Cardiac septum (tissue), 1 donor: Measurements from ENCODE around the gene BRINP3. TPM values are rescaled to one million over a fixed set of nuclear protein-coding genes. Genes with fewer than 3 reads are reported as not detected.

Source experiments
- DNase-seq: peaks from one replicate; pipeline ENCODE4 v3.0.0-alpha.2; 2020; ENCODE audit warnings: low spot score
- intact Hi-C: fragments of 100-400 bp; cut with DNase I; formaldehyde crosslinking; loops from one replicate; pipeline ENCODE4 v1.14.0; 2022
- total RNA-seq: library from RNA; stranded (reverse); fragmentation: NEBNext Ultra II Directional; extraction: Animal tissue kit (Norgen Biotek cat#: 25700); gene quantifications from one replicate; pipeline ENCODE4 v1.2.1, GENCODE V29; 2021
- donor health status: DM: no; HTN: no; CAD: no.

BRINP3 gene
- total RNA-seq, 1 donor from 2014 or later, result not detected

DNA sequence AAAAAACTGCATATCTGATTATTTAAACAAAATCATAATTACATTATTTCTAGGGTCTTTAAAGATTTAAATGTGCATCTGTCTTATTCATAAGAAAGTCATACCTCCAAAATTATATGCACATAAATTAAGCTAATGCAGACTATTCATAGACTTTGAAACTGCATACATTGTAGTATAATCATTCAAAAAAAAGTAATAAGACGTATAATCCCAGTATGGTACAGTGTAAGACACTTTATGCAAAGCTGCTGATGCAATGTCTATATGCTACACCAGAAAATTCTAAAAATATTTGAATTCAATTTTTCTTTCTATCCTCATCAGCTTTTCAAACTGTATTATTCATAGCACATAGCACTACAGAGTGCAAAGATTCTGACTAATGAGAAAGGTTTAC lies 22.0 kb downstream of the BRINP3 start:
- DNase-seq, result no peak
- intact Hi-C loops, result no loop called here

DNA sequence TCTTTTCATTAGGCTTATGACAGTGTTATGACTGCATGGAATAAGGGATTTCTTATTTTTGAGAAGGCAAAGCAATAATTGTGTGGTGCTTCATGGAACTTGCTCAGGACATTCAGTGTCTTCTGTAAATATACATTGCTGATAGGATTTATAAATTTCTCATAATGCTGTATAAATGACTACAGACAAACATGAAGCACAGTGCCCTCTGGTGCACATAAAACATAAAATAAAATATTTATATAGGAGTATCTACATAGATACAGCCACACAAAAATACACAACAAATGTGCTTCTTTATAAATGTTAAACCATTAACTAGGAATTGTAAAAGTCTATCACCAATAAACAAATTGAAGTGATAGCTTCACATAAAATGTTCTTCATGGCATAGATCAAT lies 24.1 kb downstream of the BRINP3 start:
- DNase-seq, result no peak
- intact Hi-C loops, result no loop called here

DNA sequence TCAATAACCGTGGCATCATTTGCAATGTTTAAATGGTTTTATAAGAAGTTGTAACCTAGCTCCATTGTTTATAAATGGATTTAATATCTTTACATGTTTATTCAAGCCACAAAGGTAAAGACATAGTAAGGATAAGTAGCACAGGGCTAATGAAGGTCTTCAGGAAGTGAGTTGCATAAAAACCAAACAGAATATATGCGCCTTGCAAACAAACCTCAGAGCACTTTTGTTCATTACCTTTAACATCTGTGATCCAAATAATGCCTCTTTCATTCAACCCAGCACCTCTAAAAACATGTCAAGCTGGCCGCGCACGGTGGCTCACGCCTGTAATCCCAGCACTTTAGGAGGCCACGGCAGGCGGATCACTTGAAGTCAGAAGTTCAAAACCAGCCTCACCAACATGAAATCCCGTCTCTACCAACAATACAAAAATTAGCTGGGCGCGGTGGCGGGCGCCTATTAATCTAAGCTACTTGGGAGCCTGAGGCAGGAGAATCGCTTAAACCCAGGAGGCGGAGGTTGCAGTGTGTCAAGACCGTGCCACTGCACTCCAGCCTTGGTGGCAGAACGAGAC lies 25.3 kb downstream of the BRINP3 start:
- intact Hi-C loops, result no loop called here
- DNase-seq, result no peak

DNA sequence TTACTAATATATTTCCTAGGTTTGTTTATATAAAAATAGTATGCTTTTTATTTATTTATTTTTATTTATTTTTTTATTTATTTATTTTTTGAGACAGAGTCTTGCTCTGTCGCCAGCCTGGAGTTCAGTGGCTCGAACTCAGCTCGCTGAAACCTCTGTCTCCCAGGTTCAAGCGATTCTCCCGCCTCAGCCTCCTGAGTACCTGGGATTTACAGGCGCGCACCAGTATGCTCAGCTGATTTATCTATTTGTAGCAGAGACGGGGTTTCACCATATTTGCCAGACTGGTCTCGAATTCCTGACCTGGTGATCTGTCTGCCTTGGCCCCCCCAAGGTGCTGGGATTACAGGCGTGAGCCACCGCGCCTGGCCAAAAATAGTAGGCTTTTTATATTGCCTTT lies 33.2 kb downstream of the BRINP3 start:
- no peak for DNase-seq
- intact Hi-C loops, result no loop called here

DNA sequence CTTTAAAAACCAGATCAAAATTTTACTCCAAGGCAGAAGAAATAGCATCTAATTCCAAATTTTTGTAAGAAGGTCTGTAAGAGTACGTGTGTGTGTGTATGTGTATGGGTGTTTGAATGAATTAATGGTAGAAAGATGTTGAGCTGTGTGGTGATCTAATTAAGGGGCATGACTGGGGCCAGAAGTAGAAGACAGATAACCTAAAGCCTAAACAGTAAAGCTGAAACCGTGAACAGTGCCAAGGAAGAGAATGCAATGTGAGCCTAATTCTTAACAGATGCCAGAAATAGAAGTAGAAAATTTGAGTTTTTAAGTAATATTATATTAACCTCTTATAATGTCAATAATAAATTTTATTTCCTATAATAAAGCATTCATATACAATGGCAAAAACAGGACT lies 38.2 kb downstream of the BRINP3 start:
- no peak for DNase-seq
- intact Hi-C loops, result no loop called here

DNA sequence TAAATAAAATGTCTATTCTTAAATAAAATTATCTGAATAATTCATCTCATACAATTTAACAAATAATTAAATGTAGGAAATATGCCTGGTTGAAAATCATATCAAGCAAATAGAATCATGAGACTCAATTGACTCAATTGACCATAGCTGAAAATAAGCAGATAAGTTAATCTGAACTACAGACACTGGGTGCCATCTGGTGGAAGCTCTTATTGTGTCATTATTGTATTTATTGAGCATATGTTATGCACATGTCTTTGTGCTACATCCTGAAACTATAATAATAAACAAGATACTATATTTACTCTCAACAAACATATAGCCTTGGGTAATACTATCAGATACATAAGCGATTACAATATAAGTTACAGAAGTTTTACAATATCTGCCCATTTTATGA lies 41.0 kb downstream of the BRINP3 start:
- no peak for DNase-seq
- intact Hi-C loops, result no loop called here

DNA sequence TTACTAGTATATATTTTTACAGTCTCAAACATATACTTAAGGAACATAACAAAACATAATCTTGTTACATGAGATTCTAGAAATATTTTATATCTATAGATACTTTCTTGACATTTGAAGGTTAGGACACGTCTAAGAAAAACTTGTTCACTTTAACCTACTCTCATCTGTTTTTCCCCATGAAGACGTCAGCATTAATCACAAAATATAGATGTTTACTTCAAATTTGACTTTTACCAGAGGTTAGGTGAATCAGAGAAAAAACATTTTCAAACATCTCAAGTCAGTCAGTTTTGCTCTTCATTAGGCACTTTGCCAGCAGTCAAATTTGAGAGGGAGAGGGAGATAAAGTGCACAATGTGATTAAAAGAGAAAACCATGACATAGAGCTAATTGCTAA lies 47.7 kb downstream of the BRINP3 start:
- DNase-seq, result no peak
- intact Hi-C loops, result no loop called here

DNA sequence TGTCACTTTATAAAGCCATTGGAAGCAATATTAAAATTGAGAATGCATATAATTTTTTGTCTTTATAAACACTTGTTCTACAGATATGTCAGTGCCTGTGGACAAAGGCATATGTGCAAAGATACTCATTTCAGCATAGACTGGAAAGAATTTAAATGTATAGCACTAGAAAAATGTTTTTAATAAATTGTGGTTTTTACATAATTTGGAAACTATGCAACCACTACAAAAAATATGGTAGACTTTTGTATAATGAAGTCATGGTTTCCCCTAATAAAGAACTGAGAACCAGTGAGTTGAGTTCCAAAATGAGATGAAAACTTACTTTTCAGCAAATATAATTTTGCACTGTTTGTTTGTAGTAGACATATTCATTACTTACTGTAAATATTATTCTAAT lies 48.5 kb downstream of the BRINP3 start:
- DNase-seq, result no peak
- intact Hi-C loops, result no loop called here

DNA sequence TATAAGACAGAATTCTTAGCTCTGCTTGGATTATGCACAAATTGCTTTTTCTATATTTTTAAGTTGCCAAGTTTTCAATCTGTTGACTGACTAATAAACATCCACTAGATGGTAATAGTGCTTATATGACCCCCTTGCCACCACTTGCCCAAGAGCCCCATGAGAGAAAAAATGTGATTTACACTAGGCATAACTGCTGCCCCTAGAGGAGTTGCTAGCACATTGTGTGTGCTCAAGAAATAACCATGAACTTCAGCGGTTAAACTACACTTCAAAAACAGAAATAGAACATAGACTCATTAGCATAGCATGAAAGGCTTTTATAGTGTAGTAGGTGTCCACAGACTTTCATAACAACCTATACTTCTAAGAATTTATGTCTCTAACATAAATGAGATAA lies 61.4 kb downstream of the BRINP3 start:
- DNase-seq, result no peak
- intact Hi-C loops, result no loop called here

DNA sequence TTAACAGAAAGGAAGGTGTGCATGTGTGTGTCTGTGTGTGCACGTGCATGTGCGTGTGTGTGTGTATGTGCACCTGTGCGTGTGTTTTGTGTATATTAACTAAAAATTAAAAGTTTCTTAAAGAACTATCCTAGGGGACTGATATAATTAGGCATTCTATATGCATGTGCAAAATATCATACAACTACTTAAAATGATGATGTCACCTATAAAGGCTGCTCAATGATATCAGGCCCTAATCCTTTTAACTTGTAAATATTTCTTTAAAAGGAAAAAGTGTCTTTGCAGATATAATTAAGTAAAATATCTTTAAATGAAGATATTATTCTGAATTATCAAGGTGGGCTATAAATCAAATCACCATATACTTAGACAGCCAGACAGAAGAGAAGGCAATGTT lies 64.5 kb downstream of the BRINP3 start:
- intact Hi-C loops, result no loop called here
- DNase-seq, result no peak

DNA sequence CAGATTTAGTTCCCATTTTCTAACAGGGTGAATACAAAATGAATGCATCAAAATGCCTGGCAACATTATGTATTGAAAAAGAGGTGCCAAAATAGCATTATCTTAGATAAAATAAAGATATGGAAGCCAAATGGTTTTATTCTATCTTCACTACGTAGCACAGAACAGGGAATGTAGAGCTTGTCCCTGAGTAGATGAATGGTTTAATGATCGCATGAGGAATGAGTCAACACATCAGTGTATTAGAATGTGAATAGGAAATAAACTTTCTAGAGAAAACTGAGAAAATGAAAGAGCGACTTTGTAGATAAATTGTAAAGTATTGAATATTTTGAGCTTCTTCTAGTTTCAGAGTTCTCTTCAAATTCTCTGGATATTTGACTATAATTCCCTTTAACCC lies 74.3 kb downstream of the BRINP3 start:
- DNase-seq, result no peak
- intact Hi-C loops, result no loop called here

DNA sequence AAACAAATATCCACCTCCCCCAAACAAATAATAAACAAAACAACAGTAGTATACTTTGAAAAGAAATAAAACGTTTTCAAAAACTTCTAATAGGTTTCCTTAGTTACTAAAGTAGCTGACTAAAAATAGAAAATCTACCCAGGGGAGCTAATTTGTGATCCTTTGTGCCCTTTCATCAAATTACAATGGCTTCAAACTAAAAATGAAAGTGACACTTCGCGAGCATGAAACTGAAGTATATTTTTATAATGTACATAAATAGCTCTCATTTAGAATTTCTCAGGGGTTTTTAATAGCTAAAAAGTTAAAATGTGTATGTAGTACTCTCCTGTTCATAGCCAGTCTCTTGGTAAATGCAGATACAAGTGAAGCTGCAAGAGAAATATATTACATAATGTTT lies 78.4 kb downstream of the BRINP3 start:
- no peak for DNase-seq
- intact Hi-C loops, result no loop called here

DNA sequence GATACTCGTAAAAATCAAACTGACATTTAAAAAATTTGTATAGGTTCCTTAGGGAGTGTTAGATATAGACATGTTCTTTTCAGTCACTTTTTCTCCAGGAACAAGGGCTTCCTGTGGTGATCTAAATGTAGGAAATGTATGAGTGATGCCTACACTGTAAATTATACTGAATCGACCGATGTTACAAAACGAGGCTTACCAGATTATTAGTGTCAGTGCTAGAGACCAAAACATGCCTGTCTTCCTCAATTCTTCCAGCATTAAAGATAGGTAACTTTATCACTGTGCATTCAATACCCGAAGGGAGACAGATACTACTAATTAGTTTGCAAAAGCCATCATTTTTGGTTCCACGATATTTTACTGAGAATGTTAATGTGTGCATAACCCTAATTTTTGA lies 86.1 kb downstream of the BRINP3 start:
- intact Hi-C loops, result no loop called here
- no peak for DNase-seq

DNA sequence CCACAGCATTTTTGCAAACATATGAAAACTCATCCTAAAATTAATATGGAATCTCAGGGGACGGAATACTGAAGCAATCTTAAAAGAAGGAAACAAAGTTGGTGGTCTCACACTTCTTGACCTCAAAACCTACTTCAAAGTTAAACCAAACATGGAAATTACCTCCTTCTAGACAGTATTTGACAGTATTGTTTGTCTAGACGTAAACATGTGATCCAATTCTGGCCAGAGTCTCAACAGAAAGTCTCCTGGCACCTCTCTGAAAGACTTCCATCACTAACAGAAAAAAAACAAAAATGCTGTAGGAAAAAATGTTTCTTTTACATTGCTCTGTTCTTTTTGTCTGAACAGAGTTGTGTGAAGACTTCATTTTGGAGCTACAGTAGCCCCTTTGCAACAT lies 99.7 kb downstream of the BRINP3 start:
- intact Hi-C loops, result no loop called here
- DNase-seq, result no peak

DNA sequence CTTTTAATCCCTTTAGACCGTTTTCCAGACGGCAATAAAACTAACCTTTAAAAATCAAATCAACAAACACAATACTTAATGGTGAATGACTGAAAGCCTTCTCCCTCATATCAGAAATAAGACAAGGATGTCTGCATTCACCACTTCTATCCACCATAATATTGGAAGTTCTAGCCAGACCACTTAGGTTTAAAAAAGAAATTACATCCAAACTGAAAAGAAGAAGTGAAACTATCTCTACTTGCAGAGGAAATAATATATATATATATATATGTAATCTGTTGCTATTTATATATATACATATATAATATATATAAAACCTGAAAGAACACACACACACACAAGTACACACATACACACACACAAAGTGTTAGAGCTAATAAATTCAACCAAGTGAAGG lies 100.4 kb downstream of the BRINP3 start:
- no peak for DNase-seq
- intact Hi-C loops, result no loop called here

DNA sequence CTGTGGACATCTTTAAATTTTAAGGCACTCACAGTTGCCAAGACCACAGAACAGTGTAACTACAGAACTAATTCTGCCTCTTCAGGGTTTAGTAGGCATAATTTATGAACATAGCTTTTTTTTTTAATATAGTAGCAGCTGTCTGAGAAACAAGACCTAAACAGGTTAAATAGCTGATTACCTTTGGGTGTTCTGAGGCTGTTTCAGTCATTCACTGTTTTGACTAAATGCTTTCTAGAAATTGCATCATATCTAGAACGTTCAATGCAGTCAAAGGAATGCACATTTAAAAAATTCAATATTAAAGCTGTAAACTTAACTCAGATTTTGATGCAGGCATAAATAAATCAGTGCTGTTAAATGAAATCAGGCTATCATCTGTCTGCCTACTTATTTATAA lies 101.6 kb downstream of the BRINP3 start:
- intact Hi-C loops, result no loop called here
- DNase-seq, result no peak

DNA sequence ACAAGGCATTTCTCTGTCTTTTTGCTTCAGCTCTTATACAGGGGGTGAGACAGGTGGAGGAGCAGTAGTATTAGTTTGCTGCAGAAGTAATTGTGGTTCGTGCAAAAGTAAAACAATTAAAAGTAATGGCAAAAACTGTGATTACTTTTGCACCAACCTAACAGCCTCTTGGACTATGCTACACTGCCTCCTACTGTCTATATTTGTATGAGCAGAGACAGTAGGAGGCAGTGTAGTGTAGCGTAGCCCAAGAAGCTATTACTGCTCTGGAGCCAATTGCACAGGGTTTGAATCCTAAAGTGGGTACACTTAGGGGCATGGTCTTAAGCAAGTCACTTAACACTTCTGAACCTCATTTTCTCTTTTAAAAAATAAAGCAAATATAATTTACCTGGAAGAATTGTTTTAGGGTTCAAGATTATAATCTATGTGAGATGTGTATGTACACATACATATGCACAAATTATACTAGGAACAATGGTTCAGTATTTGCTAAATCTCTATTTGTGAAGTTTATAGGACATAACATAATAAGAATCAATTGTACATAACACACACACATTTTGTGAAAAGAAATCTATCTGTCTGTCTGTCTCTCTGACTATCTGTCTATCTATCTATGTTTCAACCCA lies 103.8 kb downstream of the BRINP3 start:
- DNase-seq, result no peak
- intact Hi-C loops, result no loop called here

DNA sequence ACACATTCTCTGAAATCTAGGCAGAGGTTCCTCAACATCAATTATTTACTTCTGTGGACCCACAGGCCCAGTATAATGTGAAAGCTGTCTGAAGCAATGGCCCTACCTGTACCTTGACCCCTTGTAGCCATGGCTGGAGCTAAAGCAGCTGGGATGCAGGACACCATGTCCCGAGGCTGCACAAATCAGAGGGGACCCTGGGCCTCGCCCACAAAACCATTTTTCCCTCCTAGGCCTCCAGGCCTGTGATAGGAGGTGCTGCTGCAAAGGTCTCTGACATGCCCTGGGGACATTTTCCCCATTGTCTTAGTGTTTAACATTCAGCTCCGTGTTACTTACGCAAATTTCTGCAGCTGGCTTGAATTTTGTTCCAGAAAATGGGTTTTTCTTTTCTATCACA lies 110.5 kb downstream of the BRINP3 start:
- intact Hi-C loops, result no loop called here
- no peak for DNase-seq

DNA sequence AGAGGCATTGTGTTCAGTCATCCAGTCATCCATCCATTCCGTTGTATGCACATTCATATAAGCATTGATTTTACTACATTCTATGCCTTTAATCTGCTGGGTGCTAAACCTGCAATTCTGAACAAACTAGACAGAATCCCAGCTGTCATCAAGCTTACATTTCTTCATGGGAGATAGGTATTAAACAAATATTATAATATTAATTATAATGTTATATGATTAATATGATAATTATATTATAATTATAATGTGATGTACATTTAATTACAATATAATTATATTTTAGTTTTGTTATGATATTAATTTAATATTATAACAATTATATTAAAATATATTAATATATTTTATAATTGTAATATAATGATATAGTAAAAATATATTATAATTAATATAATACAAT lies 112.4 kb downstream of the BRINP3 start:
- intact Hi-C loops, result no loop called here

DNA sequence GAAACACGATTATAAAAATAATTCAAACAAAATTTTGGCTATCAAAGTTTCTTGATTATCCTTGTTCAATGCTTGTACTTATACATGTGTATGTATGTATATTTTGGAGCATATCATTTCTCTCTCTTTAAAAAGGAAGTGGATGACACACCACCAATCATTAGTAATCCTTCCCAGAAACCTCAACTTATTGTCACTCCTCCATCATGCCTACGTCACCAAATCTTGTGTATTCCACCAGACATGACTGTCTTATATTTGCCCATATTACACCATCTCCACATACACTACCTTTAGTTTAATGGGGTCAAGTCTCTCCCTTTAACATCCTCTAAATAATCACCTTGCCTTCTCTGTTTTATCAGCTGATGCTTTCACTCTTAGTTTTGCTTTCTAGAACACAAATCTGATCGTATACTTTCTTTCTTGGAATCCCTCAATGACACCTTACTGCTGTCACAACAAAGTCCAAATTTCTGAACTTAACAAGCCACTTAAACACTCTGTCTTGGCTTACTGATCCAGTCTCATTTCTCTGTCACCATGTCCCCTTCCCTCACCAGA lies 124.0 kb downstream of the BRINP3 start:
- intact Hi-C loops, result no loop called here
- no peak for DNase-seq

More for the DNA sequence above, 112.4 kb downstream of the BRINP3 start:
- no peak for DNase-seq

DNA sequence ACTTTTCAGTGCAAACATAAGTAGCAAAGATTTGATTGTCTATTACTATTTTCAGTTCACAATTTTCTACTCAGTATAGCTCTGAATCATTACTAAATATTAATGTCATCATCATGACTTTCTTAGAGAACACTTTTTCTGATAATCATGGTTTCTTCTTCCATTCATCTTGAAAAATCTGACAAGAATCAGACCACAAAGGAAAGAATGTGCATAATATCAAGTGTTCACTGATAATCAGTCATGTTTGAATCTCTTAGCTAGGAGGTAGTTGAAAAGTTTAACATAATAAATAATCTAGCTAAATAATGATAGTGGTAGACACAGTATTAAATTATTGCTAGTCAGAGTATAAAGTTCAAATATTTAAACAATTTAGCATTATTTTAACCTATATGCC lies 133.2 kb downstream of the BRINP3 start:
- intact Hi-C loops, result no loop called here
- no peak for DNase-seq

DNA sequence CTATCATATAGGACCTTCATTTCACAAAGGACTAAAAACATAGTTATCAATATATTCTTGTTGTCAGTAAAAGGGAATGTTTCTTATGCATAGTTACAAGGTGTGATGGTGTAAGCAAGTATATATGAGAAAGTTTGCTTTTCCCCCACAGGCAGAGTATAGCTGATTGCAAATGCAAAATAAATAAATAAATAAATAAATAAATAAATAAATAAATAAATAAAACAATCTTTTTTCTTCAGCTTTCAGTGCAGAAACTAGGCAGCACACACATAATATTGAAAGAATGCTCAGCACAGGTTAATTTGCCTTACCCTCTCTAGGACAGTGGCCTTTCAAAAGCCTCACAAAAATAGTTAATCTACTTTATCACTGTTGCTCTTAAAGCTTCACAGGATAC lies 138.8 kb downstream of the BRINP3 start:
- intact Hi-C loops, result no loop called here

More for the DNA sequence above, 138.8 kb downstream of the BRINP3 start:
- no peak for DNase-seq
